HCT116 (cell line): Measurements from ENCODE around the gene TMC8.

Experiments
- CTCF ChIP-seq, 3 experiments: fragments of 200-600 bp in 1 of 3; sonication (generic) in 1 of 3; IDR thresholded peaks in 2 of 3; conservative IDR thresholded peaks in 1 of 3; 2 replicates each; pipeline ENCODE4 v1.5.1; 2012 to 2017; ENCODE audit warnings: low read depth in 2 of 3, low read length in 2 of 3, antibody characterized with exemption in 1 of 3, borderline replicate concordance in 1 of 3, control low read depth in 1 of 3, mild to moderate bottlenecking in 1 of 3, mixed read lengths in 1 of 3, mixed run types in 1 of 3, moderate library complexity in 1 of 3; ENCODE audit not compliant: insufficient read depth in 1 of 3
- EZH2 ChIP-seq: fragments of 200-600 bp; sonication (generic); IDR thresholded peaks from 2 replicates; pipeline ENCODE4 v1.6.1; 2017; ENCODE audit warnings: antibody characterized with exemption, mixed run types
- EZH2phosphoT487 ChIP-seq: fragments of 200-600 bp; IDR thresholded peaks from 2 replicates; pipeline ENCODE4 v1.6.1; 2018; ENCODE audit warnings: antibody characterized with exemption, borderline replicate concordance
- MAX ChIP-seq: IDR thresholded peaks from 2 replicates; pipeline ENCODE4 v1.6.1; 2012
- POLR2A ChIP-seq: IDR thresholded peaks from 2 replicates; pipeline ENCODE4 v1.7.0; 2011; ENCODE audit warnings: borderline replicate concordance; ENCODE audit not compliant: insufficient read depth, insufficient read length; ENCODE audit errors: extremely low read depth
- POLR2AphosphoS5 ChIP-seq: IDR thresholded peaks from 2 replicates; pipeline ENCODE4 v1.6.1; 2011; ENCODE audit warnings: mild to moderate bottlenecking, low read depth, low read length, moderate library complexity
- REST ChIP-seq: IDR thresholded peaks from 2 replicates; pipeline ENCODE4 v1.6.1; 2012; ENCODE audit warnings: low read depth
- SRF ChIP-seq: IDR thresholded peaks from 2 replicates; pipeline ENCODE4 v1.6.1; 2012; ENCODE audit warnings: low read depth
- YY1 ChIP-seq: IDR thresholded peaks from 2 replicates; pipeline ENCODE4 v1.6.1; 2011; ENCODE audit warnings: low read length, low read depth, moderate library complexity, mild to moderate bottlenecking; ENCODE audit not compliant: insufficient replicate concordance; ENCODE audit errors: extremely low read depth

GRCh38 chr17:78166416-78166815, 35.8 kb downstream of the TMC8 start:
- TF ChIP-seq POLR2AphosphoS5 (no peak), POLR2A (no peak), SRF (no peak), EZH2phosphoT487 (no peak), CTCF (IDR thresholded peaks at IDR 0.05 in 2 of 3, conservative IDR thresholded peaks at IDR 0.05 in 1 of 3; ENCODE audit: borderline replicate concordance in 1 of 3, insufficient read depth in 1 of 3, low read depth in 2 of 3, low read length in 2 of 3) (no peak), MAX (no peak), YY1 (no peak), EZH2 (no peak), REST (no peak)
